A673 (cell line): Measurements from ENCODE around the gene ZNF277. TPM values are rescaled to one million over a fixed set of nuclear protein-coding genes. Genes with fewer than 3 reads are reported as not detected.

ENCODE experiments used
- BruUV-seq: library from RNA; stranded (reverse); fragments of 400-500 nt; replicated peaks from 2 replicates; lab custom pipeline; 2021; lab: Mats Ljungman, UMichigan
- CTCF ChIA-PET: fragments of 300-600 bp; sonication (Branson Sonifier 250); formaldehyde crosslinking; loops from one replicate; lab custom pipeline; 2022; ENCODE audit warnings: antibody characterized with exemption; lab: Charles Lee
- POLR2A ChIA-PET: fragments of 300-600 bp; sonication (Branson Sonifier 250); formaldehyde crosslinking; loops from one replicate; lab custom pipeline; 2022; ENCODE audit warnings: antibody characterized with exemption; ENCODE audit not compliant: low non-redundant PET; lab: Charles Lee
- DNase-seq: peaks from one replicate; pipeline ENCODE4 v3.0.0-alpha.2; 2015; ENCODE audit warnings: low spot score
- H3K27ac ChIP-seq: fragments of 200-600 bp; sonication (generic); 2 replicates; pipeline ENCODE4 v1.5.1; 2016; ENCODE audit warnings: mixed run types, low read depth, mild to moderate bottlenecking, mixed read lengths, antibody characterized with exemption, low read length; ENCODE audit not compliant: poor library complexity, severe bottlenecking
- H3K27me3 ChIP-seq: fragments of 200-600 bp; sonication (generic); replicated peaks from 2 replicates; pipeline ENCODE4 v1.6.1; 2017; ENCODE audit warnings: mixed run types, low read depth, mild to moderate bottlenecking, mixed read lengths, antibody characterized with exemption, low read length; ENCODE audit not compliant: insufficient read depth, poor library complexity
- H3K36me3 ChIP-seq: fragments of 200-600 bp; sonication (generic); 2 replicates; pipeline ENCODE4 v1.6.1; 2016; ENCODE audit warnings: mixed run types, mild to moderate bottlenecking, mixed read lengths, antibody characterized with exemption, low read length; ENCODE audit not compliant: insufficient read depth, poor library complexity, severe bottlenecking
- H3K4me1 ChIP-seq: fragments of 200-600 bp; sonication (generic); 2 replicates; pipeline ENCODE4 v1.6.1; 2017; ENCODE audit warnings: mixed run types, mild to moderate bottlenecking, mixed read lengths, antibody characterized with exemption, low read length; ENCODE audit not compliant: insufficient read depth, poor library complexity, severe bottlenecking
- H3K4me3 ChIP-seq: fragments of 200-600 bp; sonication (generic); 2 replicates; pipeline ENCODE4 v1.5.1; 2016; ENCODE audit warnings: low read depth, mixed run types, mild to moderate bottlenecking, mixed read lengths, low read length; ENCODE audit not compliant: poor library complexity, severe bottlenecking
- H3K9me3 ChIP-seq: fragments of 200-600 bp; sonication (generic); 2 replicates; pipeline ENCODE4 v1.6.1; 2016; ENCODE audit warnings: mixed run types, low read depth, mild to moderate bottlenecking, mixed read lengths, antibody characterized with exemption, low read length; ENCODE audit not compliant: poor library complexity, severe bottlenecking
- CTCF ChIP-seq: fragments of 300-800, 200-600 bp; sonication (generic); conservative IDR thresholded peaks from 2 replicates; pipeline ENCODE4 v1.5.1; 2017; ENCODE audit warnings: low read depth, mild to moderate bottlenecking, antibody characterized with exemption, low read length, moderate library complexity, mixed read lengths
- EZH2 ChIP-seq: fragments of 200-600 bp; sonication (generic); IDR thresholded peaks from 2 replicates; pipeline ENCODE4 v1.6.1; 2017; ENCODE audit warnings: borderline replicate concordance, low read depth, mild to moderate bottlenecking, mixed read lengths, antibody characterized with exemption, low read length; ENCODE audit not compliant: poor library complexity, severe bottlenecking
- intact Hi-C: fragments of 100-400 bp; cut with micrococcal nuclease; formaldehyde crosslinking; loops from one replicate; pipeline ENCODE4 v1.10.0; 2022; ENCODE audit not compliant: unreplicated experiment
- total RNA-seq: library from RNA; stranded (reverse); gene quantifications from 2 replicates; pipeline ENCODE4 v1.2.3, GENCODE V29; 2021

The ZNF277 gene
- total RNA-seq, 1 experiment from 2014 or later = 17.7 TPM

- Histone ChIP-seq H3K4me3 (no peak overlapping the region), H3K9me3 (no peaks in the 10 kb centered on the region), H3K27me3 (no peaks in the 10 kb centered on the region), H3K36me3 (no peaks in the 10 kb centered on the region), H3K27ac (no peak overlapping the region), H3K4me1 (no peaks in the 10 kb centered on the region)
- TF ChIP-seq CTCF = no peak
- intact Hi-C loops = no loop called here
- no peak for DNase-seq
- CTCF ChIA-PET = no interaction called here
- no TSS peak for BruUV-seq
- POLR2A ChIA-PET = no interaction called here
Measured at GRCh38 chr7:112220877-112221434, 14.5 kb downstream of the ZNF277 start.

GRCh38 chr7:112223310-112223709 lies 16.8 kb downstream of the ZNF277 start:
- intact Hi-C loops = no loop called here
- CTCF ChIA-PET = interaction anchor here (0.7 kb wide), 1 partner anchor 460 kb away, joined by 3 read pairs; no protein-coding TSS in a partner anchor
- BruUV-seq = no TSS peak

GRCh38 chr7:112224186-112224585 lies 17.7 kb downstream of the ZNF277 start:
- no peak for TF ChIP-seq EZH2
- no peak for TF ChIP-seq CTCF
- ChIA-PET CTCF (no interaction called here), POLR2A (no interaction called here)
- no TSS peak for BruUV-seq
- no peaks in the 10 kb centered on the region for H3K9me3 ChIP-seq
- H3K4me1 ChIP-seq = no peaks in the 10 kb centered on the region
- no peak overlapping the region for H3K27ac ChIP-seq
- no peak for DNase-seq
- intact Hi-C loops = no loop called here
- H3K27me3 ChIP-seq = no peaks in the 10 kb centered on the region
- H3K4me3 ChIP-seq = no peak overlapping the region
- H3K36me3 ChIP-seq = no peaks in the 10 kb centered on the region

More at GRCh38 chr7:112223310-112223709, 16.8 kb downstream of the ZNF277 start:
- H3K27me3 ChIP-seq = no peaks in the 10 kb centered on the region
- POLR2A ChIA-PET = no interaction called here
- H3K4me3 ChIP-seq = no peak overlapping the region
- TF ChIP-seq CTCF (no peak), EZH2 (no peak)
- no peak for DNase-seq
- H3K4me1 ChIP-seq = no peaks in the 10 kb centered on the region
- no peaks in the 10 kb centered on the region for H3K36me3 ChIP-seq
- H3K9me3 ChIP-seq = no peaks in the 10 kb centered on the region
- H3K27ac ChIP-seq = no peak overlapping the region
